Keratinocyte (primary cell): ENCODE measurements around the gene ADGRB3. TPM values are rescaled to one million over a fixed set of nuclear protein-coding genes. Genes with fewer than 3 reads are reported as not detected.

Source experiments
- DNase-seq: peaks from one replicate; pipeline ENCODE4 v3.0.0-alpha.2; 2011; ENCODE audit warnings: low read depth, missing footprints, low spot score
- FAIRE-seq: peaks from 2 replicates; lab custom pipeline; 2011; peaks lifted over from hg19 to GRCh38; lab: Jason Lieb, UNC
- H2AFZ ChIP-seq: 2 replicates; pipeline ENCODE4 v1.6.0; 2012; ENCODE audit warnings: low read length, control low read depth, inconsistent platforms; ENCODE audit not compliant: control insufficient read depth
- H3K27ac ChIP-seq: 2 replicates; pipeline ENCODE4 v1.5.1; 2011; ENCODE audit warnings: low read length; ENCODE audit not compliant: control insufficient read depth, insufficient read depth
- H3K27me3 ChIP-seq: 3 replicates; pipeline ENCODE4 v1.6.0; 2011; ENCODE audit warnings: low read length; ENCODE audit not compliant: control insufficient read depth, insufficient read depth; ENCODE audit errors: extremely low read depth
- H3K36me3 ChIP-seq, 2 experiments: 2 replicates in 1 of 2; 3 replicates in 1 of 2; pipeline ENCODE4 v1.5.1; 2011; ENCODE audit warnings: low read length in 2 of 2, mild to moderate bottlenecking in 1 of 2; ENCODE audit not compliant: control insufficient read depth in 2 of 2, insufficient read depth in 2 of 2; ENCODE audit errors: extremely low read depth in 1 of 2
- H3K4me1 ChIP-seq: 3 replicates; pipeline ENCODE4 v1.5.1; 2011; ENCODE audit warnings: low read length; ENCODE audit not compliant: control insufficient read depth, insufficient read depth; ENCODE audit errors: extremely low read depth
- H3K4me2 ChIP-seq: 3 replicates; pipeline ENCODE4 v1.6.0; 2011; ENCODE audit warnings: low read depth, low read length; ENCODE audit not compliant: control insufficient read depth, insufficient read depth; ENCODE audit errors: extremely low read depth
- H3K4me3 ChIP-seq, 3 experiments: fragments of 200-600 bp in 1 of 3; sonication (generic) in 1 of 3; 2 replicates in 2 of 3; 3 replicates in 1 of 3; pipeline ENCODE4 v1.5.1; 2011 to 2016; ENCODE audit warnings: low read length in 3 of 3, mild to moderate bottlenecking in 3 of 3, control low read depth in 2 of 3, inconsistent platforms in 1 of 3, low read depth in 1 of 3, mixed read lengths in 1 of 3, mixed run types in 1 of 3, moderate library complexity in 1 of 3; ENCODE audit not compliant: control insufficient read depth in 2 of 3, insufficient read depth in 2 of 3; ENCODE audit errors: extremely low read depth in 1 of 3
- H3K79me2 ChIP-seq: 2 replicates; pipeline ENCODE4 v1.6.0; 2012; ENCODE audit warnings: low read length; ENCODE audit not compliant: control insufficient read depth, insufficient read depth
- H3K9ac ChIP-seq: 3 replicates; pipeline ENCODE4 v1.6.0; 2011; ENCODE audit warnings: low read length; ENCODE audit not compliant: control insufficient read depth, insufficient read depth; ENCODE audit errors: extremely low read depth
- H3K9me1 ChIP-seq: 3 replicates; pipeline ENCODE4 v1.6.0; 2011; ENCODE audit warnings: low read length; ENCODE audit not compliant: control insufficient read depth, insufficient read depth; ENCODE audit errors: extremely low read depth
- H3K9me3 ChIP-seq: 2 replicates; pipeline ENCODE4 v1.5.1; 2012; ENCODE audit warnings: low read depth, low read length; ENCODE audit not compliant: control insufficient read depth
- H4K20me1 ChIP-seq: 3 replicates; pipeline ENCODE4 v1.6.0; 2011; ENCODE audit warnings: low read length; ENCODE audit not compliant: control insufficient read depth, insufficient read depth; ENCODE audit errors: extremely low read depth
- CTCF ChIP-seq, 3 experiments: IDR thresholded peaks in 1 of 3; conservative IDR thresholded peaks in 1 of 3; optimal IDR thresholded peaks in 1 of 3; 2 replicates in 2 of 3; 3 replicates in 1 of 3; pipeline versions ENCODE3 to v1.5.1; 2011; ENCODE audit warnings: low read length in 3 of 3, mild to moderate bottlenecking in 3 of 3, moderate library complexity in 2 of 3, control low read depth in 1 of 3, inconsistent platforms in 1 of 3; ENCODE audit not compliant: insufficient read depth in 2 of 3; ENCODE audit errors: extremely low read depth in 1 of 3
- EZH2 ChIP-seq: IDR thresholded peaks from one replicate; pipeline ENCODE4 v1.6.1; 2012; ENCODE audit warnings: inconsistent platforms, mild to moderate bottlenecking, low read length, moderate library complexity
- dilution Hi-C: fragments of 300-500 bp; cut with MboI; formaldehyde crosslinking; loops from one replicate; pipeline ENCODE4 v1.7.0; 2020; ENCODE audit warnings: low sequenced_read_pairs; ENCODE audit not compliant: extremely low pct_ligation_motif_present
- polyA plus RNA-seq, 5 experiments: library from polyadenylated mRNA; depleted of rRNA in 3 of 5; stranded (reverse) in 3 of 5; stranded (forward) in 1 of 5; unstranded in 1 of 5; fragments of >200 nt; gene quantifications; 1 replicate in 1 of 5; 2 replicates in 3 of 5; 3 replicates in 1 of 5; pipeline versions ENCODE4 v1.2.1 to v1.2.3, GENCODE V29; 2011 to 2012; ENCODE audit warnings: missing spikeins in 2 of 5, low read depth in 1 of 5, low replicate concordance in 1 of 5

Gene ADGRB3
- polyA plus RNA-seq, 1 donor (not counting 4 experiments of a cell fraction or from before 2014, with no cell fraction given): not detected

DNA sequence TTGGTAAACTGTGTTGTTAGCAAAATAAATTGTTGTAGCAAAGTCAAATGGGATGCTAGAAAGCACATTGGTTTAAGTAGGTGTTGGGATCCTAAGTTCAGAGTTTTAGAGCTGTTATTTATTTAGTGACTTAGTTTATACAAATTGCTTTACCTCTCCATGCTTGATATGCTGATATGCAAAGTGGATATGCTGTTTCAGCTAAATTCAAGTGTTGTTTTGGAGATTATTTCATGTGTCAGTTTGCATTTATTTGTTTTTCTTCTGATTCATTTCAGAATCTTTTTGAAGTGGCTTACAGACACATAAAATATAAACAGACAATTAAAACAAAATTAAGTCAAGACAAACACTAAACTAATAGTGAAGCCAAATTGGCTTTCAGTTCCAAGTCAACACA is 203.5 kb downstream of the ADGRB3 start:
- dilution Hi-C loops: no loop called here
- no peak overlapping the region for H3K27ac ChIP-seq
- no peaks in the 10 kb centered on the region for H3K4me1 ChIP-seq
- H3K9me3 ChIP-seq: no peaks in the 10 kb centered on the region
- H3K4me2 ChIP-seq: no peak overlapping the region
- FAIRE-seq: no peak
- TF ChIP-seq EZH2 (no peak), CTCF (optimal IDR thresholded peaks at IDR 0.05 in 1 of 3, IDR thresholded peaks at IDR 0.05 in 1 of 3, conservative IDR thresholded peaks at IDR 0.05 in 1 of 3; ENCODE audit: extremely low read depth in 1 of 3, insufficient read depth in 2 of 3, low read length in 3 of 3) (no peak)
- H3K9ac ChIP-seq: no peak overlapping the region
- H3K4me3 ChIP-seq: no peak overlapping the region
- H4K20me1 ChIP-seq: no peaks in the 10 kb centered on the region
- H3K79me2 ChIP-seq: no peaks in the 10 kb centered on the region
- no peak for DNase-seq
- no peaks in the 10 kb centered on the region for H3K36me3 ChIP-seq
- no peaks in the 10 kb centered on the region for H3K9me1 ChIP-seq
- no peak overlapping the region for H2AFZ ChIP-seq
- no peaks in the 10 kb centered on the region for H3K27me3 ChIP-seq

DNA sequence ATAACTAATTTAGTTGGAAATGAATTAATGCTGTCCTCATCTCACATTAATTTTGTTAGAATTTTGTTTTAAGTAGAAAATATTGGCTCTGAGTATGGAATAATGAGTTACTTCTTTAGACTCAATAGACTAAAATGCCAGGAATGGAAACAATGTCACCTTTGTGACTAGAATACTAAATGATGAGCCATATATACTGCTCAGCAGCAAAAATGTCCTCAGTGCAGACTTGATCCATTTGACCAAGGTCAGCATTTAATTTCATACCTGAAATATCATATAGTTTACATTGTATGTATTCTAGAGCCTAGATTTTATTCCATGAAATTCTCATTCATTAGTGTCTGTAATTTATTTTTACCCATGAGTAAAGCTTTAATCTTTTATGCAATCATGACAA is 217.7 kb downstream of the ADGRB3 start:
- FAIRE-seq (no peak), DNase-seq (no peak)
- dilution Hi-C loops: no loop called here
- no peak overlapping the region for H3K27ac ChIP-seq
- H3K79me2 ChIP-seq: no peaks in the 10 kb centered on the region
- H3K27me3 ChIP-seq: no peaks in the 10 kb centered on the region
- no peaks in the 10 kb centered on the region for H3K4me1 ChIP-seq
- no peak overlapping the region for H3K4me2 ChIP-seq
- no peak overlapping the region for H2AFZ ChIP-seq
- no peaks in the 10 kb centered on the region for H3K9me1 ChIP-seq
- no peak overlapping the region for H3K9ac ChIP-seq
- TF ChIP-seq CTCF (optimal IDR thresholded peaks at IDR 0.05 in 1 of 3, IDR thresholded peaks at IDR 0.05 in 1 of 3, conservative IDR thresholded peaks at IDR 0.05 in 1 of 3; ENCODE audit: extremely low read depth in 1 of 3, insufficient read depth in 2 of 3, low read length in 3 of 3) (no peak), EZH2 (no peak)
- no peaks in the 10 kb centered on the region for H4K20me1 ChIP-seq
- no peaks in the 10 kb centered on the region for H3K36me3 ChIP-seq
- no peak overlapping the region for H3K4me3 ChIP-seq
- H3K9me3 ChIP-seq: no peaks in the 10 kb centered on the region
